Suprapubic skin (tissue), 3 donors: ENCODE results near the gene ARID1A.

Source experiments
- CTCF ChIP-seq, 2 donors: fragments of 200-600 bp in 1 of 2; fragments of 450-650 bp in 1 of 2; sonication (generic) in 1 of 2; IDR thresholded peaks; one replicate each; pipeline ENCODE4 v1.5.1; 2016 to 2019; ENCODE audit warnings: antibody characterized with exemption in 2 of 2, mild to moderate bottlenecking in 1 of 2, moderate library complexity in 1 of 2
- EP300 ChIP-seq: sonication (generic); formaldehyde crosslinking; IDR thresholded peaks from one replicate; pipeline ENCODE4 v1.6.1; 2017; ENCODE audit warnings: antibody characterized with exemption

GRCh38 chr1:26701266-26701994, 5.6 kb downstream of the ARID1A start:
- no peak for TF ChIP-seq CTCF (IDR thresholded peaks at IDR 0.05)
- no peak for TF ChIP-seq EP300
